ENCODE results near the gene HMGB4.

HMGB4 gene

GRCh38 chr1:33902486-33903209, 38.8 kb downstream of the HMGB4 start:
- DNase-seq: no peak

- no peak for DNase-seq
Observed at GRCh38 chr1:33903210-33903589, 39.3 kb downstream of the HMGB4 start.

GRCh38 chr1:33905241-33905640, 41.4 kb downstream of the HMGB4 start:
- DNase-seq: no peak

GRCh38 chr1:33906156-33906555, 42.3 kb downstream of the HMGB4 start:
- DNase-seq: no peak

GRCh38 chr1:33908324-33908956, 44.6 kb downstream of the HMGB4 start:
- no peak for DNase-seq
